Keratinocyte (primary cell): ENCODE data around the gene PTN.

ENCODE experiments used
- EZH2 ChIP-seq: IDR thresholded peaks from one replicate; pipeline ENCODE4 v1.6.1; 2012; ENCODE audit warnings: inconsistent platforms, mild to moderate bottlenecking, low read length, moderate library complexity
- TF ChIP-seq, protein P1 (sequence below), 3 experiments: IDR thresholded peaks in 1 of 3; conservative IDR thresholded peaks in 1 of 3; optimal IDR thresholded peaks in 1 of 3; 2 replicates in 2 of 3; 3 replicates in 1 of 3; pipeline versions ENCODE3 to v1.5.1; 2011; ENCODE audit warnings: low read length in 3 of 3, mild to moderate bottlenecking in 3 of 3, moderate library complexity in 2 of 3, control low read depth in 1 of 3, inconsistent platforms in 1 of 3; ENCODE audit not compliant: insufficient read depth in 2 of 3; ENCODE audit errors: extremely low read depth in 1 of 3

- TF ChIP-seq, protein P1, sequence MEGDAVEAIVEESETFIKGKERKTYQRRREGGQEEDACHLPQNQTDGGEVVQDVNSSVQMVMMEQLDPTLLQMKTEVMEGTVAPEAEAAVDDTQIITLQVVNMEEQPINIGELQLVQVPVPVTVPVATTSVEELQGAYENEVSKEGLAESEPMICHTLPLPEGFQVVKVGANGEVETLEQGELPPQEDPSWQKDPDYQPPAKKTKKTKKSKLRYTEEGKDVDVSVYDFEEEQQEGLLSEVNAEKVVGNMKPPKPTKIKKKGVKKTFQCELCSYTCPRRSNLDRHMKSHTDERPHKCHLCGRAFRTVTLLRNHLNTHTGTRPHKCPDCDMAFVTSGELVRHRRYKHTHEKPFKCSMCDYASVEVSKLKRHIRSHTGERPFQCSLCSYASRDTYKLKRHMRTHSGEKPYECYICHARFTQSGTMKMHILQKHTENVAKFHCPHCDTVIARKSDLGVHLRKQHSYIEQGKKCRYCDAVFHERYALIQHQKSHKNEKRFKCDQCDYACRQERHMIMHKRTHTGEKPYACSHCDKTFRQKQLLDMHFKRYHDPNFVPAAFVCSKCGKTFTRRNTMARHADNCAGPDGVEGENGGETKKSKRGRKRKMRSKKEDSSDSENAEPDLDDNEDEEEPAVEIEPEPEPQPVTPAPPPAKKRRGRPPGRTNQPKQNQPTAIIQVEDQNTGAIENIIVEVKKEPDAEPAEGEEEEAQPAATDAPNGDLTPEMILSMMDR (optimal IDR thresholded peaks at IDR 0.05 in 1 of 3, IDR thresholded peaks at IDR 0.05 in 1 of 3, conservative IDR thresholded peaks at IDR 0.05 in 1 of 3; ENCODE audit: extremely low read depth in 1 of 3, insufficient read depth in 2 of 3, low read length in 3 of 3) = no peak
- TF ChIP-seq EZH2 = no peak
Measured at GRCh38 chr7:137345799-137346449, 2.4 kb upstream of the PTN start.
